GM12875 (cell line): ENCODE measurements around the gene DST.
"Not testable (repeated sequence)": the region's sequence is repeated elsewhere in the genome, so short reads cannot be mapped to it uniquely, and the experiment has no call there.

Source experiments
- H3K4me3 ChIP-seq: one replicate; pipeline ENCODE4 v1.5.1; 2011; ENCODE audit warnings: low read depth, low read length, control low read depth
- CTCF ChIP-seq: IDR thresholded peaks from 2 replicates; pipeline ENCODE4 v1.5.1; 2011; ENCODE audit warnings: low read depth, mild to moderate bottlenecking, control low read depth, inconsistent platforms, low read length, moderate library complexity, borderline replicate concordance; ENCODE audit not compliant: insufficient read depth

Gene DST

DNA sequence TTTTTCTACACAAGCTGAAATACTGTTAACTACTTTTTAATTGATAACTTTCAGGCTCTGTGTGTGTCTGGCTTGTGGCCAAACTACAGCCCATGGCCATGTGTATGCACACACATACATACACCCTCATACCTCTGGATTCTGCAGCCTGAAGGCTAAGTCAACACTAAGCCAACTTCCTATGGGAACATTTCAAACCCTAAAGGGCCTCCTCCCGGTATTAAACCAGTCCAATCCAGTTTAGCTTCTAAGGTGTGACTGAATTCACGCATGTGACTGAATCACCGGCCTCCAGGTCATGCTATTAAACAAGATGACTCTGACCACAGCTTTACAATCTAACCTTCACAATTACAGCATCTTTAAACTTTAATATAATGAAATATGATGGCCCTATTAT lies 20.7 kb upstream of the DST start:
- H3K4me3 ChIP-seq = no peak overlapping the region
- no peak for TF ChIP-seq CTCF

DNA sequence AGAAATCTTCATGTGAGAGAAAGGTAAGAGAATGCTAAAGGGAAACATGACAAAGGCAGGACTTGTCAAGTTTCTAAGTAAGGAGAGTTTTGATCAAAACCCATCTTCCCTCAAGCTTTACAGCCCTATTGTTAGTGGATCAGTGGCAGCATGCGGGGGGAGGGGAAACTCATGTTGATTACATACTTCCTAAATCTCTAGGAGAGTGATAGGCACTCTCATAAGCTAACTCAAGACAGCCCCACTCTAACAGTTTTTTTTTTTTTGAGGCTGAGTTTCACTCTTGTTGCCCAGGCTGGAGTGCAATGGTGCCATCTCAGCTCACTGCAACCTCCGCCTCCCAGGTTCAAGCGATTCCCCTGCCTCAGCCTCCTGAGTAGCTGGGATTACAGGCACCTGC lies 18.6 kb upstream of the DST start:
- not testable (repeated sequence) for H3K4me3 ChIP-seq

GRCh38 chr6:56660381-56660730 lies 17.7 kb upstream of the DST start:
- no peak for TF ChIP-seq CTCF
- H3K4me3 ChIP-seq = no peak overlapping the region

- no peak overlapping the region for H3K4me3 ChIP-seq
- no peak for TF ChIP-seq CTCF
Measured at GRCh38 chr6:56659721-56660380, 17.2 kb upstream of the DST start.

- TF ChIP-seq CTCF = no peak
- H3K4me3 ChIP-seq = no peak overlapping the region
Measured at GRCh38 chr6:56658326-56658725, 15.6 kb upstream of the DST start.

- no peak for TF ChIP-seq CTCF
- H3K4me3 ChIP-seq = no peak overlapping the region
Measured at GRCh38 chr6:56657354-56657753, 14.7 kb upstream of the DST start.

GRCh38 chr6:56656466-56656865 lies 13.8 kb upstream of the DST start:
- no peak for TF ChIP-seq CTCF
- H3K4me3 ChIP-seq = no peak overlapping the region

DNA sequence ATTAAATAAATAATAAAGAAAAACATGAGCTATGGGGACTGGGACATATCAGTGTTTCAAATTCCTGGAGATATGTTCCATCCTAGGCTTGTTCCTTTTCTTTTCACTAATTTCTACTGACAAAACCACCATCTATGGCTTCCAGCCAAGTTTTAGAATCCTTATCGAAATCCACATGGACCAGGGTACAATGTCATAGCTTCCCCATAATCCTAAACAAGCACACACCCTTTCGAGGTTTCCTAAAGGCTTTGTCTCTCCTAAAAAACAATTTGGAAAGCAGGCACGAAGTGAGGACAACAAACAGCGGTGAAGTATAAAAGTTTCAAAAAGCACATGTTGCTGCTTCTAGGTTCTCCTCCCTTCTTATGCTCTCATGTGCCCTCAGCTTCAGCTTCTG lies 13.3 kb upstream of the DST start:
- no peak overlapping the region for H3K4me3 ChIP-seq
- TF ChIP-seq CTCF = no peak
